IMR-90 (cell line): ENCODE results near the gene ZNF302.

Source experiments
- CEBPB ChIP-seq: IDR thresholded peaks from 2 replicates; pipeline ENCODE4 v1.6.1; 2012; ENCODE audit warnings: low read depth, low read length, improper control_type of control experiment
- MAZ ChIP-seq: IDR thresholded peaks from 2 replicates; pipeline ENCODE4 v1.6.1; 2012; ENCODE audit warnings: low read depth, mild to moderate bottlenecking, low read length, improper control_type of control experiment, moderate library complexity, borderline replicate concordance
- NFE2L2 ChIP-seq: fragments of 150-350 bp; IDR thresholded peaks from 2 replicates; pipeline ENCODE4 v1.6.1; 2016; ENCODE audit warnings: low read depth, mild to moderate bottlenecking, low read length
- POLR2A ChIP-seq: IDR thresholded peaks from 2 replicates; pipeline ENCODE4 v1.6.1; 2012; ENCODE audit warnings: mild to moderate bottlenecking, low read depth, low read length
- RAD21 ChIP-seq: IDR thresholded peaks from 2 replicates; pipeline ENCODE4 v1.6.1; 2012; ENCODE audit warnings: low read length, improper control_type of control experiment
- RCOR1 ChIP-seq: IDR thresholded peaks from 2 replicates; pipeline ENCODE4 v1.6.1; 2012; ENCODE audit warnings: mild to moderate bottlenecking, low read length, improper control_type of control experiment; ENCODE audit not compliant: insufficient replicate concordance
- TF ChIP-seq, protein P1 (sequence below): conservative IDR thresholded peaks from 2 replicates; pipeline ENCODE4 v1.5.1; 2012; ENCODE audit warnings: mild to moderate bottlenecking, low read depth, low read length, improper control_type of control experiment
- TF ChIP-seq, protein P2 (sequence below): fragments of 150-350 bp; IDR thresholded peaks from 2 replicates; pipeline ENCODE4 v1.6.1; 2016; ENCODE audit warnings: low read depth, mild to moderate bottlenecking, low read length, moderate library complexity, borderline replicate concordance

DNA sequence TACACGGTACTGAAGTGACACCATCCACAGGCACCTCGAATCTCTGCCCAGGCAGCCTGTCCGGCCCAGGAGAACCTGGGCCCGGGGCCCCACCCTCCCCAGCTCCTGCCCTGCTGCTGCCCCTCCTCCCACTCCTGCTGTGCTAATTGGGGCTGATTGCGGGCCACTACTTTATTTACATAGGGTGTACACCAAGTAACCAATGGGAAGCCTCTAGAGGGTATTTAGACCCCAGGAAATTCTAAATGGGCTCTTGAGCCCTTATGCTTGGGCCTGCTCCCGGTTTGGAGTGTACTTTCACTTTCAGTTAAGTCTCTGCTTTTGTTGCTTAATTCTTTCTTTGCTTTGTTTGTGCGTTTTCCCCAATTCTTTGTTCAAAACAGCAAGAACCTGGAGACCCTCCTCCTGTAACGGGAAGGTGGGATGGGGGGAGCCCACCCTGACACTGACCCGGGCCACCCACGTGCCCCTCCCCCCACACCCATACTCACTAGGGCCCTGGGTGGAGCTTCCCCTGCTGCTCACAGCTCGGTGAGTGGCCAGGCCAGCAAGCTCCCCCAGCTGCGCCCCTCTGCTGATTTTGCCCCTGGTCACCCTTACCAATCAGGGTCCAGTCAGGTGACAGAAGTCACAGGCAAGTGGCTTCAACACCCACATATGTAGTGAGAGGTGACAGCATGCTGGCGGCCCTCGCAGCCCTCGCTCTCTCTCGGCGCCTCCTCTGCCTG lies 10.0 kb upstream of the ZNF302 start:
- TF ChIP-seq RCOR1 (no peak), CEBPB (no peak), RAD21 (no peak), POLR2A (no peak), NFE2L2 (no peak), MAZ (no peak)
- TF ChIP-seq, protein P1, sequence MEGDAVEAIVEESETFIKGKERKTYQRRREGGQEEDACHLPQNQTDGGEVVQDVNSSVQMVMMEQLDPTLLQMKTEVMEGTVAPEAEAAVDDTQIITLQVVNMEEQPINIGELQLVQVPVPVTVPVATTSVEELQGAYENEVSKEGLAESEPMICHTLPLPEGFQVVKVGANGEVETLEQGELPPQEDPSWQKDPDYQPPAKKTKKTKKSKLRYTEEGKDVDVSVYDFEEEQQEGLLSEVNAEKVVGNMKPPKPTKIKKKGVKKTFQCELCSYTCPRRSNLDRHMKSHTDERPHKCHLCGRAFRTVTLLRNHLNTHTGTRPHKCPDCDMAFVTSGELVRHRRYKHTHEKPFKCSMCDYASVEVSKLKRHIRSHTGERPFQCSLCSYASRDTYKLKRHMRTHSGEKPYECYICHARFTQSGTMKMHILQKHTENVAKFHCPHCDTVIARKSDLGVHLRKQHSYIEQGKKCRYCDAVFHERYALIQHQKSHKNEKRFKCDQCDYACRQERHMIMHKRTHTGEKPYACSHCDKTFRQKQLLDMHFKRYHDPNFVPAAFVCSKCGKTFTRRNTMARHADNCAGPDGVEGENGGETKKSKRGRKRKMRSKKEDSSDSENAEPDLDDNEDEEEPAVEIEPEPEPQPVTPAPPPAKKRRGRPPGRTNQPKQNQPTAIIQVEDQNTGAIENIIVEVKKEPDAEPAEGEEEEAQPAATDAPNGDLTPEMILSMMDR, result no peak
- TF ChIP-seq, protein P2, sequence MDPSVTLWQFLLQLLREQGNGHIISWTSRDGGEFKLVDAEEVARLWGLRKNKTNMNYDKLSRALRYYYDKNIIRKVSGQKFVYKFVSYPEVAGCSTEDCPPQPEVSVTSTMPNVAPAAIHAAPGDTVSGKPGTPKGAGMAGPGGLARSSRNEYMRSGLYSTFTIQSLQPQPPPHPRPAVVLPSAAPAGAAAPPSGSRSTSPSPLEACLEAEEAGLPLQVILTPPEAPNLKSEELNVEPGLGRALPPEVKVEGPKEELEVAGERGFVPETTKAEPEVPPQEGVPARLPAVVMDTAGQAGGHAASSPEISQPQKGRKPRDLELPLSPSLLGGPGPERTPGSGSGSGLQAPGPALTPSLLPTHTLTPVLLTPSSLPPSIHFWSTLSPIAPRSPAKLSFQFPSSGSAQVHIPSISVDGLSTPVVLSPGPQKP, result no peak
